NCI-H226 (cell line): ENCODE measurements around the gene SLC13A3.
"Not testable (repeated sequence)": the region's sequence is repeated elsewhere in the genome, so short reads cannot be mapped to it uniquely, and the experiment has no call there.

Source experiments
- DNase-seq: peaks from one replicate; pipeline ENCODE4 v3.0.0-alpha.2; 2015

SLC13A3 gene

GRCh38 chr20:46681032-46681854 lies 30.0 kb upstream of the SLC13A3 start:
- DNase-seq = peak; percentile 7

- no peak for DNase-seq
These were observed 29.4 kb upstream of the SLC13A3 start for GRCh38 chr20:46680684-46681031.

GRCh38 chr20:46678516-46678915 lies 27.3 kb upstream of the SLC13A3 start:
- DNase-seq = no peak

GRCh38 chr20:46677608-46678007 lies 26.3 kb upstream of the SLC13A3 start:
- no peak for DNase-seq

- not testable (repeated sequence) for DNase-seq
These were observed 25.5 kb upstream of the SLC13A3 start for GRCh38 chr20:46676649-46677316.

DNA sequence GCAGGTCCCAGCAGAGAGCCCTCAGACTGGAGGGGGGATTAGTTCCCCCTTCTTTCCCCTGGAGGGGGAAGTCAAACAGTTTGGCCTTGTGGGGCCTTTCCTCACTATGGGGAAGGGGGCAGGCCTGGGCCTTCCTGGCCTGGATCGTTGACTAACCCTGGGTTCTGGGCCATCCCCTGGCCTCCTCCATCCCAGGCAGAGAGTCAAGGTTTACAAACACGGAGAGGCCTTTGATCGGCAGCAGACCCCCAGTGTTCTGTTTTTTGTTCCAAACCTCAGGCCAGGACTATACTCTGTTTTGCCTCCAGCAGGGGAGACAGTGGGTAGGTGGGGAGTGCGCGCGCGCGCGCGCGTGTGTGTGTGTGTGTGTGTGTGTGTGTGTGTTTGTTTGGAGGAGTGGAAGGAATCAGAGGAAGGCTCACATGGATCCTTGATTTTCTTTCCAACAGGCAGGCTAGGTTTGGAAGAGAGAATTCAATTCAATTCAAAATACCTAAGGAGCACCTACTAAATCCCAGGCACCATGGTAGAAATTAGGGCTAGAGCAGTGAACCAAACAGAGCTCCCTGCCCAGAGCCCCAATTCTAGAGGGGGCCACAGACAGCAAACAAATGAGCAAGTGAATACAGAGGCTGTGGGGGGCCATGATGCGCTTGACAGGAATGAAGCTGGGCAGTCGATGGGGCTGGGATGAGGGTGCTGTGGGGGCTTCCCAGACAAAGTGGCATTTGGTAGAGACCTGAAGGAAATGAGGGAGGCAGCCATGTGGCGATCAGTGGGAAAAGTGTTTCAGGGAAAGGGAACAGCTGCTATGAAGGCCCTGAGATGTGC lies 23.2 kb upstream of the SLC13A3 start:
- DNase-seq = no peak

- no peak for DNase-seq
These were observed 22.4 kb upstream of the SLC13A3 start for GRCh38 chr20:46673394-46674252.

DNA sequence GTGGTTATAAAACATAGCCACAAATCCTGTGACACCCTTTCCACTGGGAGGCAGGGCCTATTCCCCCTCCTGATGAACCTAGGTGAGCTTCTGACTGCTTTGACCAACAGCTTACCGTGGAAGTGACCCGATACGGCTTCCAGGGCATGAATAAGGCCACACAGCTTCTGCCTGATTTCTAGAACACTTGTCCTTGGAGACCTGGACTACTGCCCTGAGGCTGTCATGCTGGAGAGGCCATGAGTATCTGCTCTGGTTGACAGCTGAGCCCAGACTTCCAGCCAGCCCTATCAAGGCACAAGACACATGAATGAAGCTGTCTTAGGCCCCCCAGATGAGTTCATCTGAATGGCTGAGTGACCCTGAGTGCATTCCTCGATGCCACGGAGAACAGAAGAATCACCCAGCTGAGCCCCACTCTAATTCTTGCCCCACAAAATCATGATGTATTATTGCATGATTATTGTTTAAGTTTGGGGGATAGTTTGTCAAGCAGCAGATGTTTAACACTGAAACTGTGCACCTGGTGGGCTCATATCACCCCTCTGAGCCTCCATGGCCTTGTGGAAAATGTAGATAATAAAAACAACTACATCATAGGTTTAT lies 21.4 kb upstream of the SLC13A3 start:
- no peak for DNase-seq

- no peak for DNase-seq
These were observed 20.7 kb upstream of the SLC13A3 start for GRCh38 chr20:46671866-46672542.

- no peak for DNase-seq
These were observed 19.6 kb upstream of the SLC13A3 start for GRCh38 chr20:46670585-46671584.

- DNase-seq = no peak
These were observed 18.9 kb upstream of the SLC13A3 start for GRCh38 chr20:46670228-46670584.

- DNase-seq = no peak
These were observed 15.7 kb upstream of the SLC13A3 start for GRCh38 chr20:46666818-46667515.

DNA sequence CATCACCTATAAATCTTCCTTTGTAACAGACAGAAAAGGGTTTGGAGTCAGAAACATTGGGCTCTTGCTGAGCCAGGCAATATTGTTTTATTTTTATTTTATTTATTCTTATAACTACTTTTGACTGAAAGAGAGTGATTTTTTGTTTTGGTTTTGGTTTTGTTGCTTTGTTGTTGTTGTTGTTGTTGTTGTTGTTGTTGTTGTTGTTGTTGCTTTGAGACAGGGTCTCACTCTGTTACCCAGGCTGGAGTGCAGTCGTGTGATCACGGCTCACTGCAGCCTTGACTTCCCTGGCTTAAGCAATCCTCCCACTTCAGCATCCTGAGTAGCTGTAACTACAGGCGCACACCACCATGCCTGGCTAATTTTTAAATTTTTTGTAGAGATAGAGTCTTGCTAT lies 15.0 kb upstream of the SLC13A3 start:
- no peak for DNase-seq

DNA sequence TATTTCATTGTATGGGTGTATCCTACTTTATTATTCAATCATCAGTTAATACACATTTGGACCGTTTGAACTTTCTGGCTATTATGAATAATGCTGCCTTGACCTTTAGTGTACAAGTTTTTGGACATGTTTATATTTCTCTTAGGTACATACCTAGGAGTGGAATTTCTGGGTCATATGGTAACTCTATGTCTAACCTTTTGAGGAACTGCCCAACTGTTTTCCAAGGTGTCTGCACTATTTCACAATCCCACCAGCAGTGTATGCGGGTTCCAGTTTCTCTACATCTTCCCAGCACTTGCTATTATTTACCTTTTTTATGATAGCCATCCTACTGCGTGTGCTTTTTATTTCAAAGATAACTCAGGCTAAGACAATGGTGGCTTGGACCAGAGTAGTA lies 14.3 kb upstream of the SLC13A3 start:
- no peak for DNase-seq

- DNase-seq = no peak
These were observed 12.3 kb upstream of the SLC13A3 start for GRCh38 chr20:46663531-46663930.

DNA sequence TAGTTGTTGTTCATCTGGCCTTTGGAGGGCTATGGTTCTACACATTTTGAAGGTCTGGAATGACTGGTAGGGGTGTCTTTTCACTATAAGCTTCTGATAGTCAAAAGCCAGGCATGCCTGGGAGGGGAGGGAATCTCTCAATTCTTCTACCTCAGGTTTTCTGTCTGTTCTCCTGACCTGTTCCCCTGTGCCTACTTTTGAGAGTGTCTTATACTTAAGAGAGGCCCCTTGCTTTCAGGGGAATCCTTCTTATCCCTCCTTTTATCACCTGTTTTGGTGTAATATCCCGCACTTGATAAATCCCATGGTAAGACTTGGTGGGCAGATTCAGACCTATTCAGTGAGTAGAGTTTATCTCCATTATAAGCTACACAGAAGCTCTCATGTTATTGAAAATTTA lies 10.4 kb upstream of the SLC13A3 start:
- no peak for DNase-seq

- no peak for DNase-seq
These were observed 9.2 kb upstream of the SLC13A3 start for GRCh38 chr20:46660487-46660886.

DNA sequence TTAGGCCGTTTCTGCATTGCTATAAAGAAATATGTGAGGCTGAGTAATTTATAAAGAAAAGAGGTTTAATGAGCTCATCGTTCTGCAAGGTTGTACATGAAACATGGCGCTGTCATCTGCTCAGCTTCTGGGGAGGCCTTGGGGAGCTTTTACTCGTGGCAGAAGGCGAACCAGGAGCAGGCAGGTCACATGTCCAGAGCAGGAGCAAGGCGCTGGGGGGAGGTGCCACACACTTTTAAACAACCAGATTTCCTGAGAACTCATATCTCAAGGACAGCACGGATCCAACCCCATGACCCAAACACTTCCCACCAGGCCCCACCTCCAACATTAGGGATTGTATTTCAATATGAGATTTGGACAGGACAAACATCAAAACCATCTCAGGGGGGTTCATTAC lies 6.4 kb upstream of the SLC13A3 start:
- DNase-seq = no peak

- no peak for DNase-seq
These were observed 5.9 kb upstream of the SLC13A3 start for GRCh38 chr20:46657137-46657536.

- DNase-seq = no peak
These were observed 1.4 kb upstream of the SLC13A3 start for GRCh38 chr20:46652699-46653098.
